AG20443 (cell line): ENCODE measurements around the gene CENPX.
A peak's percentile ranks its signal among the peaks of the same experiment; 100 is the strongest.

Source experiments
- DNase-seq: peaks from one replicate; pipeline ENCODE4 v3.0.0; 2012; ENCODE audit warnings: low spot score, mixed read lengths

Gene CENPX

GRCh38 chr17:82055023-82055964, 32.6 kb upstream of the CENPX start:
- no peak for DNase-seq

- no peak for DNase-seq
Measured at GRCh38 chr17:82054351-82055022, 31.8 kb upstream of the CENPX start.

GRCh38 chr17:82053556-82054263, 31.0 kb upstream of the CENPX start:
- DNase-seq: no peak

- no peak for DNase-seq
Measured at GRCh38 chr17:82053130-82053529, 30.5 kb upstream of the CENPX start.

GRCh38 chr17:82052638-82053059, 30.0 kb upstream of the CENPX start:
- peak; percentile 30 for DNase-seq

GRCh38 chr17:82051776-82052637, 29.3 kb upstream of the CENPX start, which contains the start of the genes GPS1 and RFNG:
Gene GPS1, plus strand, starts transcription at chr17:82051898. Its CDS starts 34 bp downstream, at chr17:82051932.
Gene RFNG, minus strand, starts transcription at chr17:82051811. Its CDS starts 45 bp downstream, at chr17:82051766.
- peak; percentile 92 for DNase-seq

- DNase-seq: peak; percentile 59
Measured at GRCh38 chr17:82050761-82051641, 28.3 kb upstream of the CENPX start.

GRCh38 chr17:82050152-82050760, 27.6 kb upstream of the CENPX start:
- no peak for DNase-seq

- DNase-seq: no peak
Measured at GRCh38 chr17:82049521-82049971, 26.9 kb upstream of the CENPX start.

- no peak for DNase-seq
Measured at GRCh38 chr17:82049106-82049505, 26.4 kb upstream of the CENPX start.

- DNase-seq: no peak
Measured at GRCh38 chr17:82048571-82048971, 25.9 kb upstream of the CENPX start.

- no peak for DNase-seq
Measured at GRCh38 chr17:82047914-82048570, 25.4 kb upstream of the CENPX start.

GRCh38 chr17:82047379-82047778, 24.7 kb upstream of the CENPX start:
- DNase-seq: no peak

GRCh38 chr17:82046903-82047302, 24.2 kb upstream of the CENPX start:
- no peak for DNase-seq

GRCh38 chr17:82045936-82046484, 23.3 kb upstream of the CENPX start:
- no peak for DNase-seq

GRCh38 chr17:82043507-82043906, 20.8 kb upstream of the CENPX start:
- no peak for DNase-seq

- DNase-seq: no peak
Measured at GRCh38 chr17:82042649-82043048, 20.0 kb upstream of the CENPX start.

- DNase-seq: no peak
Measured at GRCh38 chr17:82041144-82041814, 18.6 kb upstream of the CENPX start.
